ENCODE results near the gene OTC. TPM values are rescaled to one million over a fixed set of nuclear protein-coding genes. Genes with fewer than 3 reads are reported as not detected.

Gene OTC
- polyA plus RNA-seq (2011; rRNA removed) (not detected in 2 replicates), polyA minus RNA-seq (2011; rRNA and poly(A)+ RNA removed) (not detected in 2 replicates)

GRCh38 chrX:38352362-38352761 lies at the start of gene OTC:
OTC (plus strand) TSS chrX:38352604; CDS start chrX:38352697, 93 bp downstream.
- Histone ChIP-seq H3K4me3 (ENCODE audit: low read depth, low read length) (no peak within 1 kb of the TSS), H3K27me3 (ENCODE audit: control insufficient read depth, insufficient read depth, low read length) (no peaks in the 10 kb centered on the region), H3K36me3 (ENCODE audit: control insufficient read depth, insufficient read depth, low read length) (no peaks in the 10 kb centered on the region)
- DNase-seq (ENCODE audit: low read depth): no peak
- ChIA-PET POLR2A (no interaction called here), CTCF (no interaction called here)
- TF ChIP-seq CTCF (IDR thresholded peaks at IDR 0.05; ENCODE audit: insufficient read depth, low read depth, low read length): no peak

DNA sequence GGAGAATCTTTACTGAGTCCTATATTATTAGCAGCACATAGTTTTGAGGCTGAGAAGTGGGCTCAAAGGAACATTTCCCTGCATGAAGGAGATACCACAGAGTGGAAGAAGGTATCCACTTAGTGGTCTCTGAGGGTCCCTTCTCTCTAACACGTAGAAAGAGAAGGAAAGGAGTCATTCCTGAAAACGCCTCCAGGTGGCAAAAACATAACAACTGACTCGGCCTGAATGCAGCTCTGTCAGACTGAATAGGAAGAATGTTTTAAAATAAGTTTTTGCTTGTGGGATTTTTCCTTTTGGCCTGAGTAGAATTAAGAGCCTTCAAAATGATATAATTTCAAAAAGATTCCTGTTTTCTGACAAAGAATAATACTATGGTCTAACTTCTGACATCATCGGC lies 48.4 kb upstream of the OTC start:
- peak; percentile 35; the same call in 1 of the 2 replicates for TF ChIP-seq CTCF (IDR thresholded peaks at IDR 0.05; ENCODE audit: insufficient read depth, low read depth, low read length)
- H3K27me3 ChIP-seq (ENCODE audit: control insufficient read depth, insufficient read depth, low read length): no peaks in the 10 kb centered on the region
- CTCF ChIA-PET: interaction anchor here (1.2 to 1.4 kb wide), 3 partner anchors 10 to 84 kb away, joined by 3 to 4 read pairs (median 3); no protein-coding TSS in a partner anchor
- no peaks in the 10 kb centered on the region for H3K36me3 ChIP-seq (ENCODE audit: control insufficient read depth, insufficient read depth, low read length)
- DNase-seq (ENCODE audit: low read depth): no peak
- POLR2A ChIA-PET: no interaction called here
- H3K4me3 ChIP-seq (ENCODE audit: low read depth, low read length): no peak overlapping the region

DNA sequence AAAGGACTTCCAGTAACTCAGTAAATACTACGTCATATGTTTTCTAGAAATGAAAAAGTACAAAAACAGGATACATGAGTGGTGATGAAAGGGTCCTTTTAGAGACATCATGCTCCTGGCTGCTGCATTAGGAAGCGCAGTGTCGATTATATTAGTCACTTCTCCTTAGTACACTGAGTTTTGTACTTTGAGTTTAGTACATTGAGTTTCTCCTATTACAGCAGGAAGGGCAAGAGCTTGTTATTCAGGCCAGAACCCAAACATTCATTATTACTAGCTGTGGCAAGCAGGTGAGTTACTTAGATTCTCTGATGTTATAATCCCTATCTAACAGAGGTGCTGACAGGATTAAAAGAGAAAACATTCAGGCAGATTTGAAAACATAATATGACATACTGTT lies 46.4 kb upstream of the OTC start:
- Histone ChIP-seq H3K4me3 (ENCODE audit: low read depth, low read length) (no peak overlapping the region), H3K36me3 (ENCODE audit: control insufficient read depth, insufficient read depth, low read length) (no peaks in the 10 kb centered on the region), H3K27me3 (ENCODE audit: control insufficient read depth, insufficient read depth, low read length) (no peaks in the 10 kb centered on the region)
- CTCF ChIA-PET: interaction anchor here (1.2 to 1.5 kb wide), 2 partner anchors 21 to 114 kb away, joined by 3 read pairs; partner anchors contain the start of gene RPGR
- no peak for TF ChIP-seq CTCF (IDR thresholded peaks at IDR 0.05; ENCODE audit: insufficient read depth, low read depth, low read length)
- POLR2A ChIA-PET: no interaction called here
- no peak for DNase-seq (ENCODE audit: low read depth)

GRCh38 chrX:38311743-38312142 lies 40.7 kb upstream of the OTC start:
- ChIA-PET CTCF (interaction anchor here (0.7 to 1.2 kb wide), 2 partner anchors 10 to 15 kb away, joined by 3 to 4 read pairs; partner anchors contain the start of gene RPGR), POLR2A (no interaction called here)
- Histone ChIP-seq H3K4me3 (ENCODE audit: low read depth, low read length) (no peak overlapping the region), H3K27me3 (ENCODE audit: control insufficient read depth, insufficient read depth, low read length) (no peaks in the 10 kb centered on the region), H3K36me3 (ENCODE audit: control insufficient read depth, insufficient read depth, low read length) (no peaks in the 10 kb centered on the region)
- no peak for DNase-seq (ENCODE audit: low read depth)
- TF ChIP-seq CTCF (IDR thresholded peaks at IDR 0.05; ENCODE audit: insufficient read depth, low read depth, low read length): no peak

DNA sequence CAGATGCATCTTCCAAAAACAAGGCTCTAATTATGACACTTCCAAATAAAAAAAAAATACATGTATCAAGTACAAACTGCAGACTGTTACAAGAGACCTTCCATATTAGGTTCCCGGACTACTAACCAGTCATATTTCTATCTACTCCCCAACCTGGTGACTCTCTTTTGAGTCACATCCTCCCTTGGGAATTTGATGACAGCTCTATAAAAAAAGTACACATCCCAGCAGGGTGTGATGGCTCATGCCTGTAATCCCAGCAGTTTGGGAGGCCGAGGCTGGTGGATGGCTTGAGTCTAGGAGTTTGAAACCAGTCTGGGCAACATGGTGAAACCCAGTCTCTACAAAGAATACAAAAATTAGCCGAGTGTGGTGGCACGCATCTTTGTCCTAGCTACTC lies 40.0 kb upstream of the OTC start:
- DNase-seq (ENCODE audit: low read depth): peak; percentile 37
- no peaks in the 10 kb centered on the region for H3K36me3 ChIP-seq (ENCODE audit: control insufficient read depth, insufficient read depth, low read length)
- H3K4me3 ChIP-seq (ENCODE audit: low read depth, low read length): no peak overlapping the region
- TF ChIP-seq CTCF (IDR thresholded peaks at IDR 0.05; ENCODE audit: insufficient read depth, low read depth, low read length): no peak
- CTCF ChIA-PET: interaction anchor here (0.7 to 1.2 kb wide), 3 partner anchors 9 to 92 kb away, joined by 3 to 4 read pairs (median 3); partner anchors contain the start of genes RPGR and SRPX
- no peaks in the 10 kb centered on the region for H3K27me3 ChIP-seq (ENCODE audit: control insufficient read depth, insufficient read depth, low read length)
- POLR2A ChIA-PET: no interaction called here

Measured in BJ (cell line).